ENCODE results near the gene CD200.
A peak's percentile ranks its signal among the peaks of the same experiment; 100 is the strongest.

The CD200 gene

DNA sequence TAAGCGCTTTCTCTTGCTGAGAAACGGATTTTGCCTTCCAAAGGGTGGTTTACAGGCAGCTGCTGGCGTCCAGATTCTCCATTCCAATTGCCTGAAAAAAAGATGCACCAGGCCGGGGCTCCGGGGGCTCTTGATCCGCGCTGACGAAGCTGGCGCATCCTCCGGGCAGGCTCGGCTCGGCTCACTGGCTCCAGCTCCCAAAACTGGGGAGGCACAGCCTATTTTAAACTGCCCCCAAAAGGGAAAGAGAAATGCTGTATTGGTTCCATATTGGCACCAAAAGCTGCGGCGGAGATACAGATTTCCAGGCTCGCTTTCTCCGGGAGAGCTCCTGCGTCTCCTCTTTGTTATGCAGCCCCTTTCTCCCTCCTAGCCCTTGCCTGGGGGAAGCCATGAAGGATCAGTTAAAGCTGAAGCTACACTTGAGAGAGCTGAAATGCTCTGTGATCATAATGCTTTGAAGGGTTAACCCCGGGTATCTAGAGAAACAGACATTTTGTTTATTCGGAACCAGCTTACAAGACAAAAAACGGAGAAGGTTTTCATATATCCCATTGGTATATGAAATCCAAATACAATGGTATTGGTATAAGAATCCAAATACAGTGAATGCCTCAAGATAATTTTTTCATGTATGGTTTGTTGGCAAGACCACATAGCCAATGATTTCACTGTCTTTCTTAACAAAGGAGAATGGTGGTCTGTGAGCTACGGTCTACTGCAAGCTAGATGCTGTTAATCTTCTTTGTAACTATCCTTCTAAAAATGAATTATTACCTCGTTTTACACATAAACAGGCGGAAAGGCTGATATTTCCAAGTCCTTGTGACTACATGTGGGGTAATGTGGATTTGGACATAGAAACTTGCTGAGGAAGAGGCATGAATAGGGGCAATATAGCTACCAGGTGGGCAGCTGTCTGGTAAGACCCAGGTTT, 693 bp downstream of the CD200 start:
- peak; percentile 15 for DNase-seq (ENCODE audit: low spot score)

DNA sequence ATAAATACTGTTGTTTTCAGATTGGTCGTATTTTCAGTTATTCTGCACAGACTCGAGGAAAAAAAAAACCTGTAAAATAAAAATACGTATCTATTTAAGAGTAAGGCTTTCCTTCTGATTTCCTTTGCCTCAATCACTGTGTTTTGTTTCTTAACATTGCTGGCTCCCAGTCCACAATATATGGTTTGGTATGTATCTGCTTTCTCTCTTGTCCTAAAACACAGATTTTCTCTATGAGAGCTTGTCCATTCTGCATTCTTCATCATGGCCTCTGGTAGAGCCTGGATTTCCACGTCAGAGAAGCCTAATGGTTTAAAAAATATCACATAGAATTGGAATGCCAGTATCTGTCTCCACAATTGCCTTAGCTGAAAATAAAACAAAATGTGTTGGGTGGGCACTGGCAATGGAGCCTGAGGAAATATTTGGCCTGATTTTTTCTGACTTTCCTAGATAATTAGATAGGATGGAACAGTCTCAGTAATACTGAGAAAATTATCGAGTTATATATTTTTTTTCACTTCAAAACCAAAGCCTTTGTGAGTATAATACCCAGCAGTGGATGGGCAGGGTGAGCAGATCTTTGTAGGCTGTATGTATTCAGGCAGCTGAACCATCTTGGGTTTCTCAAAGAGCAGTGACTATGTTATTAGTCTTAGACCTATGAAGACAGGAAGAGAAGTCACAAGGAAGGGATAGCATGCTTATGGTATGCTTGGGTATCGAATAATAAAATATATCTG, 1.9 kb downstream of the CD200 start:
- no peak for DNase-seq (ENCODE audit: low spot score)

DNA sequence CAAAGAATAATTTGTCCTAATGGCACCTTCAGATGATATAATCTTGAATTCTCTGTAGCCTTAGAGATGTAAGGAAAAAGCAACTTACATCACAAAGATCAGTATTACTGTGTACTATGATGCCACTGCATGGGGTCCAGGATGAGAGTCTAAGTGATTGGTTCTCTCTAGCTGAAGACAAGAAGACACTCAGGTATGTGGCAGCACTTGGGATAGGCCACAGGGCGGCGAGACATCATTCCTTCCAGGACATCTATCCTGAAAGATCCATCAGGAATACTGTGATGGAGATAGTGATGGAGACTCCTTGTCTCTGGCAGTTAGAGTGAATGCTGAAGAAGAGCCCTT, 2.5 kb downstream of the CD200 start:
- DNase-seq (ENCODE audit: low spot score) = no peak

DNA sequence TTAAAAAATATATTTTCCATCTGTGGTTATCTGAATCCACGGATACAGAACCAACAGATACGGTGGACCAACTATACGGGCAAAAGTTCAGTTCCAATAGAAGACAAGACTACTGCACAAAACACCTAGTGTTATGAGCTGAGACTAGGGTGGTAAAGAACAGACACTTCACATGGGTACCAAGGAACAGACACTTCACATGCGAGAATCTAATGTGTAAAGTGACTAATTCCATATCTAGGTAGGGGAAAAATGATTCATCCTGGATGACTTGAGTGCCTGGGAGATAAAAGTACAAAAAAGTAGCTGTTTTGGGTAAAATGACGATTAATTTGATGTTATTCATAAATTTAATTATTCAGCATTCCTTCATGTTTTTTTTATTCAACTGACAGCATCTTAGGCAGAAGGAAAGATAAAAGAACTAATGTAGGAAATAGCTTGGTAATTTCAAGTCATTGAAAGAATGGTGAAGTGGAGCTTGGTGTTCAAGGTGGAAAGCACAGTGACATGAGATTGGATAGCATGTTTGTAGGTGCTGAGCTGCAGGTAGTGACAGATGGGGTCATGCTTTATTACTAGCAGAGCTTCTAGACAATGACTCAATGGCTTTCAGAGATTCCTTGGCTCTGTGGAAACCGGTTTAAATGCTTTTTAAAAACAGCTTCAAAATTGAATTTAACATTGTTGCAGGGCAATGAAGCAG, 5.2 kb downstream of the CD200 start:
- no peak for DNase-seq (ENCODE audit: low spot score)

GRCh38 chr3:112338727-112339056, 5.7 kb downstream of the CD200 start:
- DNase-seq (ENCODE audit: low spot score) = no peak

GRCh38 chr3:112339134-112339533, 6.2 kb downstream of the CD200 start:
- DNase-seq (ENCODE audit: low spot score) = no peak

- DNase-seq (ENCODE audit: low spot score) = no peak
Observed at GRCh38 chr3:112339609-112340008, 6.7 kb downstream of the CD200 start.

- DNase-seq (ENCODE audit: low spot score) = no peak
Observed at GRCh38 chr3:112341386-112341785, 8.4 kb downstream of the CD200 start.

GRCh38 chr3:112345681-112346080, 12.7 kb downstream of the CD200 start:
- DNase-seq (ENCODE audit: low spot score) = no peak

DNA sequence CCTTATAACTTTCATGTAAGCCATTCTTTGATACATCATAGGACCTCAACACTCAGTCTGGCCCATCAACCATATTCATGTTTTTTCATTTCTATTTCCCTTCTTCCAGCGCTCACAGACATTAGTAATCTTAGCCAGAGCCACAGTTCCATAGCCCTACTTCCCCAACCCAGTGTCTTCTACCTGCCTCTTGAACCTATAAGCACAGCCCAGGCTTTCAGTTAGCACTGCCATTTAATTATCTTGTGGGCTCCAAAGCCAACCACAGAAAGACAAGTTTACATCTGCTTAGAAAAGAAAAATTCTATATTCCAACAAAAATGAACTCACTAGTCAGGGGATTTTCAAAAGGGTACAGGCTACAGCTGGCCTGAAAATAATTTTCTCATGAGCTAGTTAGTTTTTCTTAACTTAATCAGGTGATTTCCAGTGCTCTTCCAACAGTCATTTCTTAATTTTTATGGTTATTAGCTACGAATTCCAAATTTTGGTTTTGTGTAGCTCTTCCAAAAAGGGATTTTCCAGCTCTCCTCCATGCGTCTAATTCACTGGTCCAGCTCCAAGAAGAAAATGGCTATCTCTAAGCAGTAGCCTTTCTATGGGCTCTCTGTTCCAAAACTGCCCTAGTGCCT, 13.7 kb downstream of the CD200 start:
- DNase-seq (ENCODE audit: low spot score) = no peak

DNA sequence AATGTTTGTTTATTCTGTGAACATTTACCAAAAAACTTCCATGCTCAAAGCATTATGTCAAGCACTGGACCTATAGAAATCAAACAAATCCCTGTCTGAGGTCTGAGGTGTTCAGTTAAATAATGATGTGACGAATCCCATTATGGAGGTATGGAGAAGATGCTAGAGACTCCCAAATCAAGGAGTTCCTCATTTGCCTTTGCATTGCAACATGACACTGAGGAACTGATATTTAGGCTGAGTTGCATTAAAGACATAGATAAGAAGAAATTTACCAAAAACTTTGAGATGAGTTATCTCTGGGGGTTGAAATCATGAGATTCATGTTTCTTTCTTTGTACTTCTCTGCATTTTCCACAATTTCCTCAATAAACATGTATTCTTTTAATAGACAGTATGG, 16.0 kb downstream of the CD200 start:
- DNase-seq (ENCODE audit: low spot score) = no peak

DNA sequence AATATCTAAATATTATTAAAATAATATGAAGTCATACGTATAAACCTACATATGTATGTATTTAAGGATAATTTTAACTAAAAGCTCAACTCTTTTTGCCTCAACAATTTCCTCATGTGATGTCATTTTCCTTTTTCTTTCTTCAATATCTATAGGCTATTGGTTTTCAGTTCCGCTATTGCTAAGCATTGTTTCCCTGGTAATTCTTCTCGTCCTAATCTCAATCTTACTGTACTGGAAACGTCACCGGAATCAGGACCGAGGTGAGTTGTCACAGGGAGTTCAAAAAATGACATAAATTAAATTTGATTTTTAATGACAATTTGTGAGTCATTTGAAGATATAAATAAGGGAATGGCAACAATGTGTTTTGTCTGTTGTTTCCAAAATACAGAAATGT, 16.6 kb downstream of the CD200 start:
- no peak for DNase-seq (ENCODE audit: low spot score)

- no peak for DNase-seq (ENCODE audit: low spot score)
Observed at GRCh38 chr3:112350018-112350810, 17.3 kb downstream of the CD200 start.

DNA sequence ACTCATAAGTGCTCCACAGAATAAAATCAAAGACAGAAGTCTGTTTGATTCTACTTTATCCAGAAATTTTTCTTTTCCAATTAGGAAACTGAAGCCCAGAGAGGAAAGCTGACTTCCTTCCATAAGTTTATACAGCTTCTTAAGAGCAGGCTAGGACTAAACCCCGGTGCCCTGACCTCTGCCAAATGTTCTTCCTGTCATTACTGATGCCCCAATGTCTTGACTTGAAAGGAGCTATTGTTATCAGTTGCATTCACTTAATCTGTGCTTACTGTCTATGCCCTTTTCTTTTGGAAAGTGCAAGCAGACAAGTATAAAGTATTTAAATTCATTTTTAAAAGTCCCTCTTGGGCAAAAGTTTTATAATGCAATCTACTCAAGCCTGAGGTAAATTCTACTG, 18.1 kb downstream of the CD200 start:
- no peak for DNase-seq (ENCODE audit: low spot score)

GRCh38 chr3:112351823-112352222, 18.9 kb downstream of the CD200 start:
- DNase-seq (ENCODE audit: low spot score) = no peak

DNA sequence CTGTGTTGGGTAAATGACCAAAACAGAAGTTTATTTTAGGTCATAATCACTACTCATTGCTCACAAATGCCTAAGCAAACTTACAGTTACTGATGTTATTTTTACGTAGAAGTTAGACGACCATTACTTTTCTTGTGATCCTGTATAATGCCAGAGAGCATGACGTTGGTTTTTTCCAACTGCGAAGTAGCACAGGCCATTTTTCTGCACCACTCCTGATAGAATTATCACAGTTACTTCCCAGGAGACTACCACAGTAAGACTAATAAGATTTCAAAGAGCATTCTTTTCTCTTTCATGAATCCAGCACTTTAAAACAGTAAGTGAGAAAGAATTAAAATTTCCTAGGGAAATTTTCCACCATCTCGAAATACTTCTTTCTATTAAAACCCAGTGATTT, 19.8 kb downstream of the CD200 start:
- no peak for DNase-seq (ENCODE audit: low spot score)

DNA sequence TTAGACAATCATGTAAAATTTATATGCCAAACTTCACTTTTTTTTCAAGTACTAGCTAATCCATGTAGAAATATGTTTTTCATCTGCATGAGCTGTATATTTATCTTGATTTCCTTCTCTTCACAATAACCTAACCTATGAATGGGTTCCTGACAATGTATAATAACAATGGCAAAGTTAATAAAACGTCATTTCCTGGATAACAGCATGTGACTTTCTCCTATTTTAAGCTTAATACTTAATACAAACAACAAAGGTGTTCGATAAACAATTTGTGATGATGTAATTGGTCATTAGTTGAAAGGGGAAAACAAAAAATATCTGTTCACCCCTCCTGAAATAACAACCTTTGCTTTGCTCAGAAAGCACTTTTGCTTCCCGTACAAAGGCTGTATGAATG, 20.4 kb downstream of the CD200 start:
- DNase-seq (ENCODE audit: low spot score) = peak; percentile 40

DNA sequence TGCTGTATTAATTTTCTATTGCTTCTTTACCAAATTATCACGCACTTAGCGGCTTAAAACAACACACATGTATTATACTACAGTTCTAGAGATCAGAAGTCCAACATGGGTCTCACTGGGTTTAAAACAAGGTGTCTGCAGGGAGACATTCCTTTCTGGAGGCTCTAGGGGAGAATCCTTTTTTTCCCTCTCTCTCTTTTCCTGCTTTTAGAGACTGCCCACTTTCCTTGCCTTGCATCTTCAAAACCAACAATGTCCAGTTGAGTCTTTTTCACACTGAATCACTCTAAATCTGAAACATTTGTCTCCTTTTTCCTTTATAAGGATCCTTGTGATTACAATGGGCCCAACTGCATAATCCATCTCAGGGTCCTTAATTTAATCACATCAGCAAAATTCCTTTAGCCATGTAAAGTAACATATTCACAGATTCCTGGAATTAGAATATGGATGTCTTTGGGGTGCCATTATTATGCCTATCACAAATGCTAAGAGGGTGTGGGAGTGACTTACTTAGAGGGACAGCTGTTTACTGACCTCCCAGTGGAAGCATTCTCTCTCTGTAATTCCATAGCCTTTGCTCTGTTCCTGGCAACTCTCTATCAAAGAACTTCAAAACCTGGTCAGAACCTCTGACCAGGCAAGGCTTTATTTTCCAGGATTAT, 21.8 kb downstream of the CD200 start:
- no peak for DNase-seq (ENCODE audit: low spot score)

DNA sequence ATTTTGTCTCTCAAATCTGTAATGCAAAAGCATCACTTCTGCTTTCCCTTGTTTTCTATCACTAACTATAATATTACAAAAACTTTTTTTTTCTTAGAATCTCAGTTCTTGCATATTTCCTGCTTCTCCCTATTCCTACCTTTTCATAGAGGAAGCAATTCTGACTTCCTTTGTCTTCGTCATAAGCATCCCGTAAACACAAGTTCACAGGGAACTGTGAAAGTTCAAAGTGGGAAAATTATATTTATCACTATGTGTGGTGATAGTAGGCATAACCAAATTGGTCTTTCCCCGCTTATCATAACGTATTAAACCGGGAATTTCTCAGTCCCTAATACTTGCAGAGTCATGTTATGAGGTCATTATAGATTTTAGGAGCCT, 22.3 kb downstream of the CD200 start:
- peak; percentile 51 for DNase-seq (ENCODE audit: low spot score)

DNA sequence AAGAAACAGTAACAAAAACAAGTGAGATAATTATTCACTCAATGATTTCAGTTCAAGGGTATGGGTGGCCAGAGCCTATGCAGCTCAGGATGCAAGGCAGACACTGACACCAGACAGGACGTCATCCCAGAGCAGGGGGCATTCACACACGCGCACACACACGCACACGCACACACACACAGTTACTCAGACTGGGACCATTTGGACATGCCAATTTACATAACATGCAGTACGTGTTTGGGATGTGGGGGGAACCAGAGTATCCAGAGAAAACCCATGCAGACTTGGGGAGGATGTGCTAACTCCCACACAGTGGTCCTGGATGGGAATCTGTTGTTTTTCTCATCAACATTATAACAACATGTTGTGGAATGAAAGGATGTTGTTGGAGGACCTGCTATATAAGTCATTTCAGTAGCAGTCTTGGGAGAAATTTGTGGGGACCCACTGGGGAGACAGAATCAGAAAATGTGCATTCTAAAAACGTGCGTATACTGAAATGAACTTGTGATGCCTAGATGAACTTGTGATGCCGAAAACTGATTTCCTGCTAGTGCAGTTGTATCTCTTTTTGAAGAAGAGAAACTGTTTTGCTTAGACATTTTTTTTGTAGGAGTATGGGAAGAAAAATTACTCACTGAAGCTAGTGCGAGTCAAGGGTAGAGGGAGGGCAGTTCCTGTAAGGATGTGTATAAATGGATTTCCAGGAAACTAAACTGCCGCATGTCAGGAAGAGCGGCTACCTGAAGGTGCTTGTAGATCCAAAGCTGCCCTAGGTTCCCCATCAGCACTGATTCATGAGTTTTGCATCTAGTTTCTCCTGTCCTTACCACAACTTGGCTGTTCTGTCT, 25.2 kb downstream of the CD200 start:
- DNase-seq (ENCODE audit: low spot score) = peak; percentile 89
